ENCODE measurements around the gene CFAP107.
"Not testable (repeated sequence)": the region's sequence is repeated elsewhere in the genome, so short reads cannot be mapped to it uniquely, and the experiment has no call there.

CFAP107 gene

GRCh38 chr1:12781488-12781887 lies 35.5 kb downstream of the CFAP107 start:
- not testable (repeated sequence) for DNase-seq

- DNase-seq = not testable (repeated sequence)
These were observed 37.8 kb downstream of the CFAP107 start for GRCh38 chr1:12783783-12784182.

- peak; percentile 7 for DNase-seq
These were observed 38.7 kb downstream of the CFAP107 start for GRCh38 chr1:12784729-12785128.

DNA sequence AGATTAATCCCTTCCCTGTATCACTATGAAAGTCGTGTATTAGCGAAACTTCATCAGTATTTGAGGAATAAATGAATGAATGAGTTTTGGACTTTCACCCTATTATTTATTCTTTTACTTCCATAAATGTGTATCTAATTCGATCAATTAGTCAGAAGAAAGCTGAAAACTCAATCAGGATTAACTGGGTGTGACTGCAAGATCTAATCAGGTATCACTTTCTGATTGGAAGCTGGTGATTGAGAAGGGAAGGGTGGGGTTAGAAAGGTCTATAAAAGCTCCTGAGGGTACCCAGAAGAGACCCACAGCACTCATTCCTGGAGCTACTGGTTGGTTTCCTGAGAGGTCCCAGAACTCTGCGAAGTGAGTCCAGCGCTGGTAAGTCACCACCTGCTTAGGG lies 45.1 kb downstream of the CFAP107 start, which contains the start of gene PRAMEF1:
TSS of gene PRAMEF1 (plus strand) at position 301 of the 400 bp plus-strand sequence. CDS start 1,831 bp downstream, outside the sequence.
- DNase-seq = not testable (repeated sequence)

GRCh38 chr1:12798911-12799310 lies 52.9 kb downstream of the CFAP107 start:
- no peak for DNase-seq

- no peak for DNase-seq
These were observed 53.7 kb downstream of the CFAP107 start for GRCh38 chr1:12799730-12800129.

GRCh38 chr1:12809933-12810332 lies 63.9 kb downstream of the CFAP107 start:
- DNase-seq = no peak

GRCh38 chr1:12810691-12811408 lies 64.8 kb downstream of the CFAP107 start:
- peak; percentile 68 for DNase-seq

DNA sequence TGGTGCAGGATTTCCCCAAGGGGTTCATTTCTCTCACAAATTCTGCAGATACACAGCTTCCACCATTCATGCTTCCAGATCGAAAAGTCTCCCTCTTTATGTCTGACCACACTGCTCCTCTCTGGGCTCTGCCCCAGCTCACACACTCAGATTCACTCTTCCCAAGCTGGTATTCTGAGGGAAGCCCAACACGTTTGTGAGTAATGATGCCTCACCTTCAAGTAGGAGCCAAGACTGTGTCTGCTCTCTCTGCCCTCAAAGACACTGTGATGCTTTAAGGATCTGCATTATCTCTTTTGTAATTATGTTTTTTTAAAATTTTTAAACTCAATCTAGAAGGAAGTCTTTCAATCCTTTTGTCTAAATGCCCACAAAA lies 65.4 kb downstream of the CFAP107 start:
- peak; percentile 20 for DNase-seq
